GM12878 (cell line): ENCODE data around the gene LBH. TPM values are rescaled to one million over a fixed set of nuclear protein-coding genes. Genes with fewer than 3 reads are reported as not detected.

Experiments
- ATAC-seq: fragments of 200-7000 bp; cut with Tn5 transposase; 3 replicates; pipeline ENCODE4 v1.9.1; 2020; ENCODE audit warnings: mild to moderate bottlenecking, moderate library complexity
- BruUV-seq: library from RNA; stranded (reverse); fragments of 400-500 nt; replicated peaks from 2 replicates; lab custom pipeline; 2021; lab: Mats Ljungman, UMichigan
- CTCF ChIA-PET: fragments of 300-600 bp; sonication (Branson Sonifier 250); formaldehyde crosslinking; extraction: SDS; loops from one replicate; lab custom pipeline; 2021; ENCODE audit warnings: inconsistent platforms; lab: Yijun Ruan, JAX
- POLR2A ChIA-PET: fragments of 350-600 bp; formaldehyde crosslinking; extraction: SDS; loops from one replicate; lab custom pipeline; 2021; ENCODE audit warnings: inconsistent platforms; lab: Charles Lee
- RAD21 ChIA-PET: fragments of 300-600 bp; sonication (Branson Sonifier 250); formaldehyde crosslinking; loops from one replicate; lab custom pipeline; 2023; ENCODE audit warnings: antibody characterized with exemption; ENCODE audit not compliant: unreplicated experiment; lab: Charles Lee
- SMC1A ChIA-PET: fragments of 300-600 bp; sonication (Branson Sonifier 250); formaldehyde crosslinking; loops from one replicate; lab custom pipeline; 2023; ENCODE audit not compliant: unreplicated experiment, uncharacterized antibody; lab: Charles Lee
- DNase-seq: peaks from one replicate; pipeline ENCODE4 v3.0.0-alpha.2; 2011; ENCODE audit warnings: low read depth, low spot score
- FAIRE-seq: peaks from 3 replicates; lab custom pipeline; 2011; peaks lifted over from hg19 to GRCh38; lab: Jason Lieb, UNC
- H2AFZ ChIP-seq: 2 replicates; pipeline ENCODE4 v1.6.0; 2011; ENCODE audit warnings: low read depth, low read length, control low read depth; ENCODE audit not compliant: control insufficient read depth
- H3K27ac ChIP-seq: 2 replicates; pipeline ENCODE4 v1.5.1; 2011; ENCODE audit warnings: control low read depth; ENCODE audit not compliant: control insufficient read depth, insufficient read depth
- H3K27me3 ChIP-seq, 2 experiments: replicated peaks in 1 of 2; 2 replicates each; pipeline versions ENCODE4 v1.6.0 to v1.6.1; 2011; ENCODE audit warnings: low read length in 1 of 2; ENCODE audit not compliant: control insufficient read depth in 2 of 2, insufficient read depth in 2 of 2
- H3K36me3 ChIP-seq, 2 experiments: 2 replicates each; pipeline ENCODE4 v1.5.1; 2011; ENCODE audit warnings: low read length in 1 of 2; ENCODE audit not compliant: control insufficient read depth in 2 of 2, insufficient read depth in 2 of 2
- H3K4me1 ChIP-seq: 2 replicates; pipeline ENCODE4 v1.6.1; 2011; ENCODE audit warnings: mild to moderate bottlenecking, low read length, moderate library complexity, mixed read lengths; ENCODE audit not compliant: control insufficient read depth, insufficient read depth
- H3K4me2 ChIP-seq: 2 replicates; pipeline ENCODE4 v1.6.0; 2011; ENCODE audit warnings: control low read depth; ENCODE audit not compliant: control insufficient read depth, insufficient read depth
- H3K4me3 ChIP-seq: fragments of 200-600 bp; sonication (generic); 2 replicates; pipeline ENCODE4 v1.5.1; 2016
- H3K79me2 ChIP-seq: 2 replicates; pipeline ENCODE4 v1.6.0; 2011; ENCODE audit warnings: low read length; ENCODE audit not compliant: control insufficient read depth, insufficient read depth
- H3K9ac ChIP-seq: 2 replicates; pipeline ENCODE4 v1.8.0; 2011; ENCODE audit warnings: low read length, control low read depth, mixed read lengths; ENCODE audit not compliant: control insufficient read depth, insufficient read depth
- H3K9me3 ChIP-seq: replicated peaks from 3 replicates; pipeline ENCODE4 v1.5.1; 2011; ENCODE audit warnings: mild to moderate bottlenecking, low read length; ENCODE audit not compliant: control insufficient read depth, insufficient read depth
- H4K20me1 ChIP-seq: 2 replicates; pipeline ENCODE4 v1.6.0; 2011; ENCODE audit not compliant: control insufficient read depth, insufficient read depth
- ATF2 ChIP-seq: IDR thresholded peaks from 2 replicates; pipeline ENCODE4 v1.6.1; 2012; ENCODE audit warnings: low read length, inconsistent platforms
- CBX5 ChIP-seq: sonication (generic); IDR thresholded peaks from 2 replicates; pipeline ENCODE4 v1.6.1; 2016; ENCODE audit warnings: low read depth, moderate library complexity, mild to moderate bottlenecking, inconsistent platforms
- EP300 ChIP-seq, 2 experiments: fragments of 150-350 bp in 1 of 2; IDR thresholded peaks; 2 replicates each; pipeline ENCODE4 v1.6.1; 2011 to 2012; ENCODE audit warnings: low read depth in 2 of 2, low read length in 2 of 2, borderline replicate concordance in 1 of 2, improper control_type of control experiment in 1 of 2, inconsistent platforms in 1 of 2; ENCODE audit not compliant: control insufficient read depth in 1 of 2
- JUNB ChIP-seq: IDR thresholded peaks from 2 replicates; pipeline ENCODE4 v1.6.1; 2016; ENCODE audit warnings: antibody characterized with exemption, mild to moderate bottlenecking
- PKNOX1 ChIP-seq: fragments of 450-650 bp; IDR thresholded peaks from 2 replicates; pipeline ENCODE4 v1.6.1; 2016; ENCODE audit warnings: mild to moderate bottlenecking
- RAD51 ChIP-seq: fragments of 450-650 bp; IDR thresholded peaks from 2 replicates; pipeline ENCODE4 v1.6.1; 2016; ENCODE audit warnings: moderate library complexity, mild to moderate bottlenecking, inconsistent platforms
- SIN3A ChIP-seq: IDR thresholded peaks from 2 replicates; pipeline ENCODE4 v1.6.1; 2012; ENCODE audit warnings: low read depth, low read length, improper control_type of control experiment
- STAT3 ChIP-seq: IDR thresholded peaks from 2 replicates; pipeline ENCODE4 v1.6.1; 2011; ENCODE audit warnings: low read depth, low read length, improper control_type of control experiment
- YY1 ChIP-seq: IDR thresholded peaks from 2 replicates; pipeline ENCODE4 v1.6.1; 2011; ENCODE audit warnings: low read depth, mild to moderate bottlenecking, low read length
- ZNF622 ChIP-seq: fragments of 450-650 bp; IDR thresholded peaks from 2 replicates; pipeline ENCODE4 v1.6.1; 2017; ENCODE audit warnings: mild to moderate bottlenecking, inconsistent platforms
- WGBS: methylation state at CpG from one replicate; pipeline ENCODE4 v1.1.6; 2016; ENCODE audit warnings: low lambda C conversion rate; ENCODE audit not compliant: insufficient replicate concordance, insufficient coverage; ENCODE audit errors: missing lambda C conversion rate; 5-methylcytosine and 5-hydroxymethylcytosine counted together
- in situ Hi-C: fragments of 300-500 bp; cut with MboI; formaldehyde crosslinking; loops from 9 replicates; pipeline ENCODE4 v1.14.3; 2018; ENCODE audit warnings: mixed read lengths
- intact Hi-C: fragments of 100-400 bp; cut with micrococcal nuclease; formaldehyde crosslinking; loops from one replicate; pipeline ENCODE4 v1.14.2; 2022; ENCODE audit not compliant: unreplicated experiment
- polyA plus RNA-seq, 11 experiments: library from polyadenylated mRNA; depleted of rRNA in 4 of 11; unstranded in 6 of 11; stranded (reverse) in 5 of 11; fragments of >200 nt; fragmentation: Nextera tagmentation in 4 of 11; fragmentation: Illumina TruSeq in 1 of 11; extraction: Ambion mirVana in 4 of 11; extraction: Trizol in 1 of 11; gene quantifications; 1 replicate in 1 of 11; 2 replicates in 10 of 11; pipeline versions ENCODE4 v1.2.1 to v1.2.3, GENCODE V29; 2011 to 2016; ENCODE audit warnings: inconsistent platforms in 2 of 11, missing spikeins in 2 of 11, low read depth in 1 of 11
- total RNA-seq, 4 experiments: library from RNA; depleted of rRNA in 3 of 4; stranded (reverse); fragments of >200 nt in 3 of 4; fragmentation: Illumina TruSeq in 1 of 4; extraction: Trizol in 1 of 4; gene quantifications; 2 replicates each; pipeline versions ENCODE4 v1.2.1 to v1.2.3, GENCODE V29; 2013 to 2021

Gene LBH
- total and polyA plus RNA-seq, 10 of the 15 experiments (the other 5 are each of a cell fraction or from before 2014, with no cell fraction given), result 9.3 to 133 (median 34.1) TPM

DNA sequence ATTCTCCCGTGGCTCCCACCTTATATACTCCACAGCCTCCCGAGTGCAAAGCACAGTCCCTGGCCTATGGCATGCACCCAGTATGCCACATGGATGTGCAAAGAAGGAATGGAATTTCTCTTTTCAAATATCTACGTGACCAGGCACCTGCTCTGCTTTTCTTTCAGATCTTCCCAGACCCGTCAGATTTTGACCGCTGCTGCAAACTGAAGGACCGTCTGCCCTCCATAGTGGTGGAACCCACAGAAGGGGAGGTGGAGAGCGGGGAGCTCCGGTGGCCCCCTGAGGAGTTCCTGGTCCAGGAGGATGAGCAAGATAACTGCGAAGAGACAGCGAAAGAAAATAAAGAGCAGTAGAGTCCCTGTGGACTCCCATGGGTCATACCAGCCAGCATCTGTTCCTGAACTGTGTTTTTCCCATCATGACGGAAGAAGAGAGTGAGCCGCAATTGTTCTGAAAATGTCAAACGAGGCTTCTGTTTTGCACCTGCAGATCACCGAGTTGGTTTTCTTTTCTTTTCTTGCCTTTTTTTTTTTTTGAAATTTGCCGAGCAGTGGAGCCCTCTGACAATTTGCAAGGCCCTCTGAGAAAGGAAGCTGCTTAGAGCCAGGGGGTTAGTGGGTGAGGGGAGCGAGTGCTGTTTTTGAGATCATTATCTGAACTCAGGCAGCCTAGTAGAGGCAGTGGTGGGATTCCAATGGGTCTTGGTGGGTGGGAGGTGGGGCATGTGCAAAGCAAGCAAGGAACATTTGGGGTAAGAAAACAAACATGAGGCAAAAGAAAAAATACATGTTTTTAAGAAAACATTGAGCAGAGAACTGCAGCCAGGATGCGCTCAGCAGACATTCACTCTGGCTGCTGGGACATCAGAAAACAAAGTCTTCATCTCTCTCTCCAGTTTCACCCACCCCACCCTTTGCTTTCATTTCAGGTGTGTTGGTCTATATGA is 26.2 kb downstream of the LBH start:
- H3K36me3 ChIP-seq, result peaks cover 7 to 8% of the 10 kb centered on the region in 2 experiments; a peak in 3 of 4 replicates
- no peak overlapping the region for H3K4me3 ChIP-seq
- H3K9me3 ChIP-seq, result peaks cover 7% of the 10 kb centered on the region
- no peaks in the 10 kb centered on the region for H4K20me1 ChIP-seq
- no peaks in the 10 kb centered on the region for H3K27me3 ChIP-seq
- ChIA-PET CTCF (interaction anchor here (0.6 kb wide), 1 partner anchor 29 kb away, joined by 3 read pairs; no protein-coding TSS in a partner anchor), POLR2A (interaction anchor here (1.2 kb wide), 1 partner anchor 31 kb away, joined by 4 read pairs; no protein-coding TSS in a partner anchor), SMC1A (interaction anchor here (0.6 to 4.6 kb wide), 5 partner anchors 10 to 30 kb away, joined by 3 to 24 read pairs (median 3); no protein-coding TSS in a partner anchor), RAD21 (no interaction called here)
- in situ Hi-C loops, result no loop called here
- no peak overlapping the region for H3K9ac ChIP-seq
- no peaks in the 10 kb centered on the region; the same call in 1 of the 2 replicates for H3K4me1 ChIP-seq
- intact Hi-C loops, result no loop called here
- 74% methylated on average over 17 of the region's 17 CpGs for WGBS
- TF ChIP-seq YY1, result no peak
- no peak overlapping the region for H3K27ac ChIP-seq
- no peak for FAIRE-seq
- H2AFZ ChIP-seq, result no peak overlapping the region
- no peaks in the 10 kb centered on the region for H3K79me2 ChIP-seq
- no peak for DNase-seq
- BruUV-seq, result no TSS peak
- ATAC-seq, result no peak
- no peak overlapping the region for H3K4me2 ChIP-seq

DNA sequence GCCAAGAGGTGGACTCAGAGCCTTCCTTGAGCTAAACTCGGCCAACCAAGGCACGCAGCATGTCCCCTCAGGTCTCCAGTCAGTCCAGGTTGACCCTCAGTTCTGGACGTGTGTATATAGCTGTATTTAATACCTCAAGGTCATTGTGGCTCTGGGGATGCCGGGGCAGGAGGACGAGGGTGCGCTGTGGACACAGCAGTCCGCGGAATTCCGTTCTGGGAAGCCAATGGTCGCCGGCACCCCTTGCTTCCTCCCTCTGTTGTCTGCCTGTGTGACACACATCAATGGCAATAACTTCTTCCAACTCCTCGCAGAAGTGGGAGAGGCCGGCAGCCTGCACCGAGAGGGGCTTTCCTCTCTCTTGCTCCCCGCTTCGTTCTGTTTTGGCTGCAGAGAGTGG is 27.7 kb downstream of the LBH start:
- ChIA-PET CTCF (interaction anchor here (1.2 kb wide), 1 partner anchor 452 kb away, joined by 4 read pairs; no protein-coding TSS in a partner anchor), RAD21 (no interaction called here), POLR2A (interaction anchor here (0.7 to 0.9 kb wide), 2 partner anchors 13 to 75 kb away, joined by 3 read pairs; no protein-coding TSS in a partner anchor), SMC1A (interaction anchor here (1.0 to 1.3 kb wide), 2 partner anchors 11 to 17 kb away, joined by 3 to 4 read pairs; no protein-coding TSS in a partner anchor)
- Histone ChIP-seq H3K27ac (no peak overlapping the region), H2AFZ (no peak overlapping the region), H3K4me2 (no peak overlapping the region), H3K79me2 (no peaks in the 10 kb centered on the region), H3K4me1 (no peaks in the 10 kb centered on the region; the same call in 1 of the 2 replicates), H3K9ac (no peak overlapping the region), H3K36me3 (peaks cover 7 to 8% of the 10 kb centered on the region in 2 experiments; a peak in 3 of 4 replicates), H3K27me3 (no peaks in the 10 kb centered on the region), H3K4me3 (no peak overlapping the region), H4K20me1 (no peaks in the 10 kb centered on the region), H3K9me3 (peaks cover 11% of the 10 kb centered on the region)
- FAIRE-seq, result no peak
- in situ Hi-C loops, result no loop called here
- intact Hi-C loops, result no loop called here
- no peak for TF ChIP-seq ATF2
- no peak for TF ChIP-seq CBX5
- no peak for TF ChIP-seq ZNF622
- TF ChIP-seq PKNOX1, result no peak
- TF ChIP-seq EP300 (IDR thresholded peaks at IDR 0.05; ENCODE audit: borderline replicate concordance in 1 of 2, control insufficient read depth in 1 of 2, low read depth in 2 of 2, low read length in 2 of 2), result no peak
- TF ChIP-seq STAT3, result no peak
- TF ChIP-seq SIN3A, result no peak
- TF ChIP-seq JUNB, result no peak
- no peak for TF ChIP-seq RAD51
- 77% methylated on average over 15 of the region's 16 CpGs for WGBS
- ATAC-seq, result no peak
- BruUV-seq, result no TSS peak
- DNase-seq, result no peak
